ENCODE measurements around the gene STK11IP. TPM values are rescaled to one million over a fixed set of nuclear protein-coding genes. Genes with fewer than 3 reads are reported as not detected.

The STK11IP gene
- total and polyA plus RNA-seq, 2 of the 13 experiments (the other 11 are each of a cell fraction or from before 2014, with no cell fraction given) = 12.8 to 24.0 TPM

GRCh38 chr2:219567131-219567530, 30.5 kb upstream of the STK11IP start:
- CTCF ChIA-PET (ENCODE audit: low intra/inter-chr PET ratio, low total read pairs) = no interaction called here
- H3K4me2 ChIP-seq (ENCODE audit: low read depth, low read length) = no peak overlapping the region
- peaks cover 46% of the 10 kb centered on the region for H3K4me1 ChIP-seq (ENCODE audit: insufficient read depth, low read length)
- BruUV-seq (replicated peaks) = no TSS peak
- intact Hi-C loops (cut with micrococcal nuclease; ENCODE audit: unreplicated experiment) = no loop called here
- no peak overlapping the region for H2AFZ ChIP-seq (ENCODE audit: low read length)
- in situ Hi-C loops (cut with HindIII; ENCODE audit: extremely low pct_ligation_motif_present, low pct_unique_long_range_greater_than_20kb) = no loop called here
- H3K79me2 ChIP-seq (ENCODE audit: insufficient read depth, low read length) = peaks cover 21% of the 10 kb centered on the region
- ATAC-seq (no peak), DNase-seq (ENCODE audit: low spot score) (no peak), FAIRE-seq (no peak)
- H3K4me3 ChIP-seq (replicated peaks in 1 of 3; ENCODE audit: insufficient read depth in 1 of 3, low read depth in 2 of 3, low read length in 3 of 3) = no peak overlapping the region
- no peak overlapping the region for H3K9ac ChIP-seq (ENCODE audit: insufficient read depth, low read depth, low read length)
- H3K9me3 ChIP-seq (ENCODE audit: low read length) = no peaks in the 10 kb centered on the region
- peaks cover 20 to 50% of the 10 kb centered on the region in 2 experiments for H3K36me3 ChIP-seq (replicated peaks in 1 of 2; ENCODE audit: control insufficient read depth in 1 of 2, insufficient read depth in 2 of 2, low read length in 2 of 2)
- no peaks in the 10 kb centered on the region for H3K27me3 ChIP-seq (ENCODE audit: control insufficient read depth in 1 of 2, insufficient read depth in 2 of 2, low read length in 2 of 2)
- no peaks in the 10 kb centered on the region for H4K20me1 ChIP-seq (ENCODE audit: insufficient read depth, low read length)
- no peak overlapping the region for H3K27ac ChIP-seq (ENCODE audit: extremely low read length, insufficient read depth, low read length)
- 95% methylated on average over 18 of the region's 18 CpGs for WGBS (ENCODE audit: low lambda C conversion rate)
- POLR2A ChIA-PET = interaction anchor here (1.0 to 2.6 kb wide), 4 partner anchors 10 to 30 kb away, joined by 3 to 20 read pairs (median 6); partner anchors contain the start of genes CHPF, STK11IP and TMEM198
- TF ChIP-seq, protein P1, sequence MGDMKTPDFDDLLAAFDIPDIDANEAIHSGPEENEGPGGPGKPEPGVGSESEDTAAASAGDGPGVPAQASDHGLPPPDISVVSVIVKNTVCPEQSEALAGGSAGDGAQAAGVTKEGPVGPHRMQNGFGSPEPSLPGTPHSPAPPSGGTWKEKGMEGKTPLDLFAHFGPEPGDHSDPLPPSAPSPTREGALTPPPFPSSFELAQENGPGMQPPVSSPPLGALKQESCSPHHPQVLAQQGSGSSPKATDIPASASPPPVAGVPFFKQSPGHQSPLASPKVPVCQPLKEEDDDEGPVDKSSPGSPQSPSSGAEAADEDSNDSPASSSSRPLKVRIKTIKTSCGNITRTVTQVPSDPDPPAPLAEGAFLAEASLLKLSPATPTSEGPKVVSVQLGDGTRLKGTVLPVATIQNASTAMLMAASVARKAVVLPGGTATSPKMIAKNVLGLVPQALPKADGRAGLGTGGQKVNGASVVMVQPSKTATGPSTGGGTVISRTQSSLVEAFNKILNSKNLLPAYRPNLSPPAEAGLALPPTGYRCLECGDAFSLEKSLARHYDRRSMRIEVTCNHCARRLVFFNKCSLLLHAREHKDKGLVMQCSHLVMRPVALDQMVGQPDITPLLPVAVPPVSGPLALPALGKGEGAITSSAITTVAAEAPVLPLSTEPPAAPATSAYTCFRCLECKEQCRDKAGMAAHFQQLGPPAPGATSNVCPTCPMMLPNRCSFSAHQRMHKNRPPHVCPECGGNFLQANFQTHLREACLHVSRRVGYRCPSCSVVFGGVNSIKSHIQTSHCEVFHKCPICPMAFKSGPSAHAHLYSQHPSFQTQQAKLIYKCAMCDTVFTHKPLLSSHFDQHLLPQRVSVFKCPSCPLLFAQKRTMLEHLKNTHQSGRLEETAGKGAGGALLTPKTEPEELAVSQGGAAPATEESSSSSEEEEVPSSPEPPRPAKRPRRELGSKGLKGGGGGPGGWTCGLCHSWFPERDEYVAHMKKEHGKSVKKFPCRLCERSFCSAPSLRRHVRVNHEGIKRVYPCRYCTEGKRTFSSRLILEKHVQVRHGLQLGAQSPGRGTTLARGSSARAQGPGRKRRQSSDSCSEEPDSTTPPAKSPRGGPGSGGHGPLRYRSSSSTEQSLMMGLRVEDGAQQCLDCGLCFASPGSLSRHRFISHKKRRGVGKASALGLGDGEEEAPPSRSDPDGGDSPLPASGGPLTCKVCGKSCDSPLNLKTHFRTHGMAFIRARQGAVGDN (CRISPR knock-in tag; IDR thresholded peaks at IDR 0.05) = peak; percentile 5; the same call in 1 of the 2 replicates
- TF ChIP-seq, protein P2, sequence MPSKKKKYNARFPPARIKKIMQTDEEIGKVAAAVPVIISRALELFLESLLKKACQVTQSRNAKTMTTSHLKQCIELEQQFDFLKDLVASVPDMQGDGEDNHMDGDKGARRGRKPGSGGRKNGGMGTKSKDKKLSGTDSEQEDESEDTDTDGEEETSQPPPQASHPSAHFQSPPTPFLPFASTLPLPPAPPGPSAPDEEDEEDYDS (CRISPR knock-in tag; IDR thresholded peaks at IDR 0.05) = no peak
- TF ChIP-seq ZHX2 (IDR thresholded peaks at IDR 0.05; ENCODE audit: low read depth) (no peak), ZHX2 (CRISPR knock-in tag; IDR thresholded peaks at IDR 0.05; ENCODE audit: borderline replicate concordance) (no peak), ZFAT (CRISPR knock-in tag; conservative IDR thresholded peaks at IDR 0.05) (no peak), KDM5B (CRISPR knock-in tag; IDR thresholded peaks at IDR 0.05; ENCODE audit: borderline replicate concordance) (peak; percentile 50; the same call in 1 of the 2 replicates), SPEN (CRISPR knock-in tag; IDR thresholded peaks at IDR 0.05; ENCODE audit: low read depth) (no peak), NFKB2 (CRISPR knock-in tag; IDR thresholded peaks at IDR 0.05; ENCODE audit: borderline replicate concordance) (peak; percentile 29; the same call in 1 of the 2 replicates), POLR2AphosphoS5 (IDR thresholded peaks at IDR 0.05; ENCODE audit: low read depth, low read length) (peak; percentile 10), KMT2A (CRISPR knock-in tag; IDR thresholded peaks at IDR 0.05) (no peak), BRD4 (CRISPR knock-in tag; IDR thresholded peaks at IDR 0.05) (0 out of 2 replicates have a peak, but pooled peaks have one; percentile 31), FOXJ3 (CRISPR knock-in tag; IDR thresholded peaks at IDR 0.05; ENCODE audit: borderline replicate concordance) (no peak), ZNF501 (CRISPR knock-in tag; IDR thresholded peaks at IDR 0.05) (0 out of 2 replicates have a peak, but pooled peaks have one; percentile 1), ZSCAN21 (CRISPR knock-in tag; IDR thresholded peaks at IDR 0.05; ENCODE audit: borderline replicate concordance) (peak; percentile 15; the same call in 1 of the 2 replicates)

Measured in HepG2 (cell line).